ENCODE measurements around the gene DTNB.

- TF ChIP-seq CTCF (IDR thresholded peaks at IDR 0.05) (no peak), POLR2A (IDR thresholded peaks at IDR 0.05) (no peak), POLR2AphosphoS5 (IDR thresholded peaks at IDR 0.05; ENCODE audit: insufficient read depth in 1 of 2, low read depth in 1 of 2) (no peak)
Measured at GRCh38 chr2:25372405-25373268, 300.7 kb downstream of the DTNB start.

Data from vagina (tissue), 2 donors.